ENCODE measurements around the gene ALDH1L2.
A peak's percentile ranks its signal among the peaks of the same experiment; 100 is the strongest.
"Not testable (repeated sequence)": the region's sequence is repeated elsewhere in the genome, so short reads cannot be mapped to it uniquely, and the experiment has no call there.

ALDH1L2 gene

DNA sequence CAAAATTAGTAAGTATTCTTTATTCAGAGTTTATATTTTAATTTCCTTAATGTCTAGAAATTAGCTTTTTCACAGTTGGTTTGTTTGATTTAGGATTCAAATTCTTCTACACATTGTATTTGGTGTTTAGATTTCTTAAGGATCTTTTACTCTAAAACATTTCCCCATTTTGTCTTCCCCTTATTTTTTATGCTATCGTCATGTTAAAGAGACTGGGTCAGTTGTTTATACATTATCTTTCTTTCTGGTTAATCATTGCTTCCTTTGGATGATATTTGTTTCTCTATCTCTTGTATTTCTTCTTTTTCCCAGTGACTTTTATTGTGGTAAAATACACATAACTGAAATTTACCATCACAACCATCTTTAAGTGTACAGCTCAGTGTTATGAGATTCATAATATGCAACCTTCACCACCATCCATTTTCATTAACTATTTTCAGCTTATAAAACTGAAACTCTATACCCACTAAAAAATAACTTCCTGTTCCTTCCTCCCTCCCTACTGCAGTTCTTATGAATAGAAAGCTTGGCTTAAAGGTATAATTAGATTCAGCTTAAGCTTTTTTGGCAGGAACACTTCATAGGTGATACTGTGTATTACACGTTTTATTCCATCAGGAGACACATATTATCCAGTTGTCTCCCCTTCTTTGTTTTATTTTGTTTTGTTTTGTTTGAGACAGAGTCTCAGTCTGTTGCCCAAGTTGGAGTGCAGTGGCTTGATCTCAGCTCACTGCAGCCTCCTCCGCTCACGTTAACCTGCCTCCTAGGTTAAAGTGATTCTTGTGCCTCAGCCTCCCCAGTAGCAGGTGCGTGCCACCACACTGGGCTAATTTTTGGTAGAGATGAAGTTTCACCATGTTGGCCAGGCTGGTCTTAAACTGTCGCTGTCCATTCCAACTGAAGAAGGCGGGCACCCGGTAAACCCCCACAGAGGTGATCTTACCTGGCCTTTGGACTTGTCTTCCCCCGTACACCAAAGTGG, 53.1 kb downstream of the ALDH1L2 start:
- no peak for DNase-seq

- no peak for DNase-seq
These were observed 57.8 kb downstream of the ALDH1L2 start for GRCh38 chr12:105026411-105026810.

GRCh38 chr12:105025890-105026289, 58.4 kb downstream of the ALDH1L2 start:
- DNase-seq: no peak

DNA sequence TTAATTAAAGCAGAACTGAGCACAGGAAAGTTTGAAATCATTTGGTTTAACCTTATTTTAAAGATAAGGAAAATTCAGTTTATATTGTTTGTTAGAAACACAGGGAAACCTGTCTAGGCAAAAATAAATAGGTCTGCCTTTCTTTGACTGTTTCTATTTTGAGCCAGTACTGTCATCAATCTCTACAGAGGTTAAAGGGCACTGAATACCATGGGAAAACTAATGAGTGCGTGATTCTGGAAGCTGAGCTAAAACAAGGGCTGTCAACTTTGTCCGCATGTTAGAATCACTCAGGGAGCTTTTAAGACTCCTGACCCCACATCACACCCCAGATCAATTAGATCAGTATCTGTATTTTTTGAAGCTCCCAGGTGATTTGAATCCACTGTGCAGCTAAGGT, 59.3 kb downstream of the ALDH1L2 start:
- DNase-seq: no peak

- no peak for DNase-seq
These were observed 63.9 kb downstream of the ALDH1L2 start for GRCh38 chr12:105020241-105020962.

DNA sequence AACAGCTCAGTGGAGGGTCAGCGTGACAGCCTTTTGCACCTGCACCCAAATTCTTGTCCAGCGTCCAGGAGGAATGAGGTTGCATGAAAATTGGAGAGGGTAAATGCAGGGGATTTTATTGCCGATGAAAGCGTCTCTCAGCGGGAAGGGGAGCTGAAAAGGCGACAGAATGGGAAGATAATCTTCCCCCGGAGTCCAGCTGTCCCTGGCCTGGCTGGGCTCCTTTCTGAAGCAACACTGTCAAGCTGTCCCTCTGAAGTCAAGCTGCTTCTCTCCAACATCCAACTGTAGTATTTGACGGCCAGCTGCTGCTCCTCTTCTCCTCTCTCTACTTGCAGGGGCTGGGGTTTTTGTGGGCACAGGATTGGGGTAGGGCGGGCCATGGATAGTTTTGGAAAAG, 65.5 kb downstream of the ALDH1L2 start:
- no peak for DNase-seq

GRCh38 chr12:105018012-105018411, 66.2 kb downstream of the ALDH1L2 start:
- no peak for DNase-seq

- no peak for DNase-seq
These were observed 68.7 kb downstream of the ALDH1L2 start for GRCh38 chr12:105015543-105015942.

DNA sequence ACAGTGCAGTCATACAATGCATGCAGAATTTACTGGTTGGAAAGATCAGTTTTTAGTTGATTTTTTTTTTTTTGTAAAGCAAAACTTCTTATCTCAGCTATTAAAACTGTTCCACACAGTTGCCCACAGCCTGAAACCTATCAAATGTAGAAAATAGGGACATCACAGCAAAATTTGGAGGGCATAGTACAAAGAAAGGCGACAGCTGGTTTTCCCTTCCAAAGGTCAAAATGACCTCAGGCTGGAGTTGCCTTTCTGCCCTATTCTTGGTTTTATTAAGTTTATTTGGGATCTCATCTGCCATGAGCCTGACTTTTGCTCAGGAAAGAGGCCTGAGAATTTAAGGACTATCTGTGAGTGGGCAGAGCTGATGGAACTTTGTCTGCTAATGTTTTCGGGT, 69.7 kb downstream of the ALDH1L2 start:
- DNase-seq: no peak

DNA sequence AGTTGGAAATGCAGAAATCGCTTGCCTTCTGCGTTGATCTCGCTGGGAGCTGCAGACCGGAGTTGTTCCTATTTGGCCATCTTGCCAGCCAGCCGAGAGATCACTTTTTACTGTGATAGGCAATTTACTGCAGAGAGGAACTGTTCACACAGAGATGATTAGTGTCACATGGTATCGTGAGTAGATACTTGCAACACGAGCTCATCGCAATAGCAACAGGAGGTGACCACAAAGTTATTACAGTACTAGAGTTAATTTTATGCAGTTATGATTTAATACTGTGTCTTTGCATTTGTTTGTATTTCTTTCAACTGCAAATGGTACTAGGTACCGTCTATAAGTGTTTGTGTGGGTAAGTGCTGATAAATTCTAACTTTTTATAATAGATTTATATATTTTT, 70.4 kb downstream of the ALDH1L2 start:
- no peak for DNase-seq

- no peak for DNase-seq
These were observed 82.8 kb downstream of the ALDH1L2 start for GRCh38 chr12:105001476-105001875.

GRCh38 chr12:104999347-104999685, 84.9 kb downstream of the ALDH1L2 start:
- DNase-seq: no peak

DNA sequence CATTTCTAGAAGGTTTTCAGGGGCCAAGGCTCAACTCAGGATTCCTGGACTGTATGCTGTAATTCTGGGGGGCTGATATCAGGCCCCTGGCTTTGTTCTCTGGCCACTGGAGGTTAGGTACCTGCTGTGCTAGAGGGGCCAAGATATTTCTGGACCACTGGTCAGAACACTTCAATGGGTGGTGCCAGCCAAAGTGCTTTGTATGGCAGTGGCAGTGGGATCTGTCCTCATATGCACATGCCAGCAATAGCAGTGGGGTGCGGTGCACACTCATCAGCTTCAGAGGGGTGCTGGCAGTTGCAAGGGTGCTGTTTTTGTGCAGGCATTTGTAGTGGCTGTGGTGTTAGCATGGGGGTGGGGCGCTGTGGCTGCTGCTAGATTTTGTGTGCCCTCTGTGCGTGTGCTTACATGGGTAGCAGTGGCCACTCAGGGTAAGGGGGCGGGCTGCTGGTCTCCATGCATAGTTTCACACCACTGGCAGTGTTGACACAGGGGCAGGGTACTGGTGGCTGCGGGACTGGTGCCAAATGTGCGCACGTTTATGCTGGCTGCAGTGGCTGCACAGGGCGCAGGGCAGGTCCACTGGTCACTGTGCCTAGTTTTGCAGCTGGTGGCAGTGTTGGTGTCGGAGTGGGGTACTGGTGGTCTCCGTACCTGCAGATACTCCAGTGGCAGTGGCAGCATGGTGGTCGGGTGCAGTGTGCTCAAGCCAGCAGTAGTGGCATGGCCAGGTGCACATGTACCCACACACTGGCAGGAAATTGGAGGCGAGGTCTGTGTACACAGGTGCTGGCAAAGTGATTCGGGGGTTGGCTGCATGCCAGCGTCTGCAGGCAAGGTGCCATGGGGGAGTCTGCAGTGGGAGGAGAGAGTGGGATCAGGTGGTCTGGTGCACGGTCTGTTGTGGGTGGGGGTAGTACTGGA, 85.6 kb downstream of the ALDH1L2 start:
- DNase-seq: no peak

DNA sequence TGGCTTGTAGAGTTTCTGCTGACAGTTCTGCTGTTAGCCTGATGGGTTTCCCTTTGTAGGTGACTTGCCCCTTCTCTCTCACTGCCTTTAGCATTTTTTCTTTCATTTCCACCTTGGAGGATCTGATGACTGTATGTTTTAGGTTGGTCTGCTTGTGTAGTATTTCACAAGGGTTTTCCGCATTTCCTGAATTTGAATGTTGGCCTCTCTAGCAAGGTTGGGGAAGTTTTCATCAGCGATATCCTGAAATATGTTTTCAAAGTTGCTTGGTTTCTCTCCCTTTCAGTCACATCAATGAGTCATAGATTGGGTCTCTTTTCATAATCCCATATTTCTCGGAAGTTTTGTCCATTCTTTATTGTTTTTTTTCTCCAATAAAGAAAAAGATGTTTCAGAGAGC, 86.7 kb downstream of the ALDH1L2 start:
- DNase-seq: no peak

- no peak for DNase-seq
These were observed 89.9 kb downstream of the ALDH1L2 start for GRCh38 chr12:104994336-104994735.

DNA sequence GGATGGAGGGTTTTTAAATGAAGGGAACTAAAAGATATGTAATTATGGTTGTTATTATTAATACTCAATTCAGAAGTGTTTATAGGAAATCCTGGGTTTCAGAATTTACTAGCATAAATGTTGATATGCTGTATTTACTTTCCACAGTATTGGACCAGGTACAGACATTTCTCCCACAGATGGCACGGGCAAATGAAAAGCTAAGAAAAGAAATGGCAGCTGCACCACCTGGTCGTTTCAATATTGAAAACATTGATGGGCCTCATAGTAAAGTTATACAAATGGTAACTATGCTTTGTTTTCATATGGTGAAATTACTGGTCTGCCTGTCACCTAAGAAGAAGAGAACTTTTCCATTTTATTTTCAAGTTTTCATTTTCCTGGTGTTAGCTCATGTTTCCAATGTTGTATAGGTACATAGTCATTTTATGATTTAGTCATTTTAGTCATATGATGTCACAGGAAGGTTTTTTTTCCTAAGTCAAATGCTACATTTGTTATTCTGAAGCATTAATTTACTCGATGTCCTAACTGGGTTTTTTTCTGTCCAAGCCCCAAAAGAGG, 92.6 kb downstream of the ALDH1L2 start:
- no peak for DNase-seq

DNA sequence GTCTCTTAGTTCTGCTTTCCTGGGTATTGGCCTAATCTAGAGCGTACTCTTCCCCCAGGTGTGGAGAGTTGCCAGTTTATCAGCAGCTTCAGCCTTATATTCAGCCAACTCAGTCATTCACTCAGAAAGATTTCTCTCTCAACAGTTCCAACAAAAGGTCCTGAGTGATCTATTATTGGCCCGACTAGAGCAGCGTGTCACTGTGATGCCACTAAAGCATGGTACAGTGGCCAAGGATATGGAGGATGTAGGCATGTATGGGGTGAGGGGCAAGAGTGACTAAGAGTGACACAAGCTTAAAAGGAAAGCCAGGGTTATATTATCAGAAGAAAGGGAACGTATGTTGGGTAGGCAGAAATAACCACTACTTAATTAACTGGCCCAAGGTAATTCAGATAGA, 93.3 kb downstream of the ALDH1L2 start:
- DNase-seq: no peak

DNA sequence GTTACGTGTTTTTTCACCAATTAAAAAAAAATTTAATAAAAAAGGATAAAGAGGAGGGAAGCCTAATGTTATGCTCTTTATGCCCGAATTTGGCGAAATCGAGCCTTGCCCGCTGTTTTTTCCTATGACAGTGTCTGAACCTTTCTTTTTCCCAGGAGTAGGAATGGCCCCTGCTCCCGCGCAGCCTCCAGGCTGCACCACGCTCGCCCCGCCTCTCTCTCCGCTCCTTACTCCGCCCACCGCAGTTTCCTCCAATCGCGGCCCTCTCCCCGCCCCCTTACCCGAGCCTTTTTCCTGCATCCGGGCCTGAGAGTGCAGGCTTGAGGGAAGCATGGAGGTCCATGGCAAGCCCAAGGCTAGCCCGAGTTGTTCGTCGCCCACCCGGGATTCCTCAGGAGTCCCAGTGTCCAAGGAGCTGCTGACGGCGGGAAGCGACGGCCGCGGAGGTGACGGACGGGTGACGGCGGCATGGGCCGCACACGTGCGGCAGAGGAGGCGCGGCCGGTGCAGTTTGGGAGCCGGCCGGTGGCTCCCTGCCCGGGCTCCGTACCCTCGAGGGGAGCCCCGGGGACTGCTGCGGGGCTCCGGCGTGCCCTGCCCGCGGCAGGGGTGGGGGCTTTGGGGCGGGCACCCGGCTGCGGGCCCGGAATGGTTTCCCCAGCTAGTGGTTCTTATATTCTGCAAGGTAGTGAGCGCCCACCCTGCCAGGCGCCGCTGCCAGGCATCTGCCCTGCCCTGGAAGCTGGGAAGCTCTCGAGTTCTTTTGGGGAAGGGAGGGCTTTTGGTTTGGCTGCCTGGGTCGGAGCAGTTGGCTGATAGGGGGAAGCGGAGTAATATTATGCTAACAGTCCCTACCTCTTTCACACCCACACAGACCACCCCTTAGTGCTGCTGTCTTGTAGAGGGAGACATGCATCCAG, 98.0 kb downstream of the ALDH1L2 start, which contains the start of gene NOPCHAP1:
NOPCHAP1 (plus strand) TSS at position 295 of the 920 bp plus-strand sequence; CDS start at position 332, 37 bp downstream.
- peak; percentile 86 for DNase-seq

- no peak for DNase-seq
These were observed 99.1 kb downstream of the ALDH1L2 start for GRCh38 chr12:104985206-104985605.

DNA sequence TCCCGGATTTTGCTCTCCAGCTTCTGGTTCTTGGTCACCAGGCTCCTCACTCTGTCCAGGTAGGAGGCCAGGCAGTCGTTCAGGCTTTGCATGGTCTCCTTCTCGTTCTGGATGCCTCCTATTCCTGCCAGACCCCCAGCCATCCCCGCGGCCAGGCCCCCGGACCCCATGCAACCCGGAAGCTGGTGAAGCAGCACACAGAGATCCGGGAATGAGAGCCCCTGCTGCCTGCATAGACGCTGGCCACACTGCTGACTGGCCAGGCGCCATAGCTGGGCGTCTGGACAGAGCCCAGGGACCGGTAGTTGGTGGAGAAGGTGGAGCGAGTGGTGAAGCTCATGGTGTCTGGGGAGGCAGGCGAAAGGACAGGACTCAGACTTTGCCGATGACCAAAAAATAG, 106.6 kb downstream of the ALDH1L2 start:
- DNase-seq: not testable (repeated sequence)

DNA sequence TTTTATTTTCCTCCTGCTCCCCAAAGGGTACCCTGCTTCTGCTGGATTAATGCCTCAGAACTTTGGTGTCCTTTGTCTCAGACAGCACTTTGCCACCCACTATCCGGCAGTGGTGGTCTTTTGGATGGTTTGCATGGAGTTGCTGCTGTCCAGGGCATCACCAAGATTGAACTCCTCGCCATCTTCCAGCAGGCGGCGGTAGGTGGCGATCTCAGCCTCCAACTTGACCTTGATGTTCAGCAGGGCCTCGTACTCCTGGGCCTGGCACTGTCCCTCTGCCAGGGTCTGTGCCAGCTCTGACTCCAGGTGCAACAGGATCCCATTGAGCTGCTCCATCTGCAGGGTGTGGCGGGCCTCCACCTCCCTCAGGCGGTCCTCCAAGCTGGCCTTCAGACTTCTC, 107.6 kb downstream of the ALDH1L2 start:
- no peak for DNase-seq
